ENCODE measurements around the gene SERP2. TPM values are rescaled to one million over a fixed set of nuclear protein-coding genes. Genes with fewer than 3 reads are reported as not detected.

The SERP2 gene
- total RNA-seq, 2 experiments from 2014 or later: not detected

- Mint-ChIP-seq H3K9me3 (ENCODE audit: low read depth) (no peaks in the 10 kb centered on the region), H3K27ac (no peak overlapping the region), H3K4me3 (no peak overlapping the region), H3K36me3 (no peaks in the 10 kb centered on the region), H3K4me1 (no peaks in the 10 kb centered on the region), H3K27me3 (peaks cover 7% of the 10 kb centered on the region)
- ATAC-seq (no peak), DNase-seq (no peak)
- CTCF ChIA-PET: no interaction called here
These were observed 29.3 kb downstream of the SERP2 start for GRCh38 chr13:44402899-44403445.

GRCh38 chr13:44403461-44404056 is 29.9 kb downstream of the SERP2 start:
- Mint-ChIP-seq H3K36me3 (no peaks in the 10 kb centered on the region), H3K9me3 (ENCODE audit: low read depth) (no peaks in the 10 kb centered on the region), H3K27me3 (peaks cover 7% of the 10 kb centered on the region), H3K4me1 (no peaks in the 10 kb centered on the region), H3K27ac (no peak overlapping the region), H3K4me3 (no peak overlapping the region)
- ATAC-seq (no peak), DNase-seq (no peak)
- CTCF ChIA-PET: no interaction called here

- CTCF ChIA-PET: no interaction called here
- no peaks in the 10 kb centered on the region for H3K36me3 Mint-ChIP-seq
- H3K27me3 Mint-ChIP-seq: peaks cover 7% of the 10 kb centered on the region
- ATAC-seq (no peak), DNase-seq (no peak)
- H3K4me3 Mint-ChIP-seq: no peak overlapping the region
- no peaks in the 10 kb centered on the region for H3K9me3 Mint-ChIP-seq (ENCODE audit: low read depth)
- no peak overlapping the region for H3K27ac Mint-ChIP-seq
- no peaks in the 10 kb centered on the region for H3K4me1 Mint-ChIP-seq
These were observed 30.9 kb downstream of the SERP2 start for GRCh38 chr13:44404261-44405132.

- H3K27me3 Mint-ChIP-seq: peaks cover 11% of the 10 kb centered on the region
- no peak overlapping the region for H3K4me3 Mint-ChIP-seq
- no peak overlapping the region for H3K27ac Mint-ChIP-seq
- no peaks in the 10 kb centered on the region for H3K36me3 Mint-ChIP-seq
- no peaks in the 10 kb centered on the region for H3K4me1 Mint-ChIP-seq
- H3K9me3 Mint-ChIP-seq (ENCODE audit: low read depth): no peaks in the 10 kb centered on the region
- CTCF ChIA-PET: no interaction called here
- no peak for DNase-seq
- no peak for ATAC-seq
These were observed 33.0 kb downstream of the SERP2 start for GRCh38 chr13:44406617-44407016.

- ATAC-seq (no peak), DNase-seq (no peak)
- Mint-ChIP-seq H3K4me3 (no peak overlapping the region), H3K4me1 (no peaks in the 10 kb centered on the region), H3K27ac (no peak overlapping the region), H3K9me3 (ENCODE audit: low read depth) (no peaks in the 10 kb centered on the region), H3K27me3 (peaks cover 11% of the 10 kb centered on the region), H3K36me3 (no peaks in the 10 kb centered on the region)
- CTCF ChIA-PET: no interaction called here
These were observed 33.8 kb downstream of the SERP2 start for GRCh38 chr13:44407379-44407778.

- CTCF ChIA-PET: no interaction called here
- Mint-ChIP-seq H3K4me3 (no peak overlapping the region), H3K27ac (no peak overlapping the region), H3K27me3 (peaks cover 11% of the 10 kb centered on the region), H3K4me1 (no peaks in the 10 kb centered on the region), H3K36me3 (no peaks in the 10 kb centered on the region), H3K9me3 (ENCODE audit: low read depth) (no peaks in the 10 kb centered on the region)
- ATAC-seq: no peak
- no peak for DNase-seq
These were observed 34.3 kb downstream of the SERP2 start for GRCh38 chr13:44407891-44408290.

GRCh38 chr13:44409595-44409994 is 36.0 kb downstream of the SERP2 start:
- ATAC-seq: no peak
- Mint-ChIP-seq H3K27ac (no peak overlapping the region), H3K9me3 (ENCODE audit: low read depth) (no peaks in the 10 kb centered on the region), H3K4me1 (no peaks in the 10 kb centered on the region), H3K4me3 (no peak overlapping the region), H3K27me3 (peaks cover 11% of the 10 kb centered on the region), H3K36me3 (no peaks in the 10 kb centered on the region)
- no peak for DNase-seq
- CTCF ChIA-PET: interaction anchor here (0.9 kb wide), 1 partner anchor 26 kb away, joined by 3 read pairs; no protein-coding TSS in a partner anchor

- H3K4me1 Mint-ChIP-seq: no peaks in the 10 kb centered on the region
- H3K36me3 Mint-ChIP-seq: no peaks in the 10 kb centered on the region
- no peak overlapping the region for H3K4me3 Mint-ChIP-seq
- H3K9me3 Mint-ChIP-seq (ENCODE audit: low read depth): no peaks in the 10 kb centered on the region
- no peak overlapping the region for H3K27ac Mint-ChIP-seq
- ATAC-seq: no peak
- CTCF ChIA-PET: no interaction called here
- H3K27me3 Mint-ChIP-seq: peaks cover 11% of the 10 kb centered on the region
- DNase-seq: no peak
These were observed 36.8 kb downstream of the SERP2 start for GRCh38 chr13:44410328-44410859.

- CTCF ChIA-PET: no interaction called here
- peaks cover 5% of the 10 kb centered on the region for H3K27me3 Mint-ChIP-seq
These were observed 38.2 kb downstream of the SERP2 start for GRCh38 chr13:44411841-44412240.

GRCh38 chr13:44412346-44412935 is 38.8 kb downstream of the SERP2 start:
- no peak overlapping the region for H3K4me3 Mint-ChIP-seq
- CTCF ChIA-PET: no interaction called here

More at GRCh38 chr13:44411841-44412240, 38.2 kb downstream of the SERP2 start:
- Mint-ChIP-seq H3K4me3 (no peak overlapping the region), H3K9me3 (ENCODE audit: low read depth) (no peaks in the 10 kb centered on the region), H3K4me1 (no peaks in the 10 kb centered on the region), H3K27ac (no peak overlapping the region), H3K36me3 (no peaks in the 10 kb centered on the region)
- ATAC-seq (no peak), DNase-seq (no peak)

GRCh38 chr13:44413095-44413494 is 39.5 kb downstream of the SERP2 start:
- H3K4me3 Mint-ChIP-seq: no peak overlapping the region
- H3K9me3 Mint-ChIP-seq (ENCODE audit: low read depth): no peaks in the 10 kb centered on the region
- no peaks in the 10 kb centered on the region for H3K36me3 Mint-ChIP-seq
- CTCF ChIA-PET: no interaction called here
- ATAC-seq (no peak), DNase-seq (no peak)
- H3K4me1 Mint-ChIP-seq: no peaks in the 10 kb centered on the region
- no peak overlapping the region for H3K27ac Mint-ChIP-seq
- peaks cover 9% of the 10 kb centered on the region for H3K27me3 Mint-ChIP-seq

More at GRCh38 chr13:44412346-44412935, 38.8 kb downstream of the SERP2 start:
- Mint-ChIP-seq H3K36me3 (no peaks in the 10 kb centered on the region), H3K9me3 (ENCODE audit: low read depth) (no peaks in the 10 kb centered on the region), H3K27me3 (peaks cover 5% of the 10 kb centered on the region), H3K27ac (no peak overlapping the region), H3K4me1 (no peaks in the 10 kb centered on the region)
- DNase-seq (no peak), ATAC-seq (no peak)

GRCh38 chr13:44414716-44415115 is 41.1 kb downstream of the SERP2 start:
- no peak overlapping the region for H3K4me3 Mint-ChIP-seq
- H3K27me3 Mint-ChIP-seq: peaks cover 9% of the 10 kb centered on the region

GRCh38 chr13:44415815-44416214 is 42.2 kb downstream of the SERP2 start:
- no peaks in the 10 kb centered on the region for H3K4me1 Mint-ChIP-seq
- CTCF ChIA-PET: no interaction called here
- no peak overlapping the region for H3K4me3 Mint-ChIP-seq
- no peak for DNase-seq
- H3K27ac Mint-ChIP-seq: no peak overlapping the region
- H3K36me3 Mint-ChIP-seq: no peaks in the 10 kb centered on the region
- H3K27me3 Mint-ChIP-seq: peaks cover 5% of the 10 kb centered on the region
- H3K9me3 Mint-ChIP-seq (ENCODE audit: low read depth): no peaks in the 10 kb centered on the region
- ATAC-seq: no peak

More at GRCh38 chr13:44414716-44415115, 41.1 kb downstream of the SERP2 start:
- H3K36me3 Mint-ChIP-seq: no peaks in the 10 kb centered on the region
- H3K9me3 Mint-ChIP-seq (ENCODE audit: low read depth): no peaks in the 10 kb centered on the region
- H3K27ac Mint-ChIP-seq: no peak overlapping the region
- CTCF ChIA-PET: no interaction called here
- H3K4me1 Mint-ChIP-seq: no peaks in the 10 kb centered on the region
- no peak for ATAC-seq
- DNase-seq: no peak

All from activated CD8-positive, alpha-beta memory T cell treated with anti-CD3 and anti-CD28 coated beads, Interleukin-2, amount 10 ng/mL, durations not matched to agents 7 days and 5 days (primary cell).